ENCODE data around the gene PCK2. TPM values are rescaled to one million over a fixed set of nuclear protein-coding genes. Genes with fewer than 3 reads are reported as not detected.

Gene PCK2
- total and polyA plus RNA-seq, 2 of the 13 experiments (the other 11 are each of a cell fraction or from before 2014, with no cell fraction given) = 129 to 272 TPM

DNA sequence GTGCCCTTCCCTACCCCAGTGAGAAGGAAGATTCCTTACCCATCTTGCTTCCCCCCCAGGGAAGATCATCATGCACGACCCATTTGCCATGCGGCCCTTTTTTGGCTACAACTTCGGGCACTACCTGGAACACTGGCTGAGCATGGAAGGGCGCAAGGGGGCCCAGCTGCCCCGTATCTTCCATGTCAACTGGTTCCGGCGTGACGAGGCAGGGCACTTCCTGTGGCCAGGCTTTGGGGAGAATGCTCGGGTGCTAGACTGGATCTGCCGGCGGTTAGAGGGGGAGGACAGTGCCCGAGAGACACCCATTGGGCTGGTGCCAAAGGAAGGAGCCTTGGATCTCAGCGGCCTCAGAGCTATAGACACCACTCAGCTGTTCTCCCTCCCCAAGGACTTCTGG, 9.3 kb downstream of the PCK2 start:
- no peak overlapping the region for H2AFZ ChIP-seq (ENCODE audit: low read length)
- no peak overlapping the region for H3K27ac ChIP-seq (ENCODE audit: extremely low read length, insufficient read depth, low read length)
- intact Hi-C loops (cut with micrococcal nuclease; ENCODE audit: unreplicated experiment) (no loop called here), in situ Hi-C loops (cut with HindIII; ENCODE audit: extremely low pct_ligation_motif_present, low pct_unique_long_range_greater_than_20kb) (loop anchor here (25.0 kb wide), 1 partner anchor 1516 kb away; the partner anchor contains the start of genes ABHD4 and DAD1)
- no peak for DNase-seq (ENCODE audit: low spot score)
- ChIA-PET CTCF (ENCODE audit: low intra/inter-chr PET ratio, low total read pairs) (no interaction called here), POLR2A (interaction anchor here (0.8 to 11.8 kb wide), 8 partner anchors 8 to 97 kb away, joined by 3 to 594 read pairs (median 14); partner anchors contain the start of genes DCAF11, EMC9, IRF9 and NRL)
- no peak for ATAC-seq
- FAIRE-seq = no peak
- no TSS peak for BruUV-seq (replicated peaks)
- WGBS (ENCODE audit: low lambda C conversion rate) = 97% methylated on average over 13 of the region's 13 CpGs
- no peaks in the 10 kb centered on the region; the same call in 1 of the 2 replicates for H3K9me3 ChIP-seq (ENCODE audit: low read length)
- H3K4me3 ChIP-seq (replicated peaks in 1 of 3; ENCODE audit: insufficient read depth in 1 of 3, low read depth in 2 of 3, low read length in 3 of 3) = no peak overlapping the region
- no peaks in the 10 kb centered on the region for H4K20me1 ChIP-seq (ENCODE audit: insufficient read depth, low read length)
- no peak overlapping the region for H3K4me2 ChIP-seq (ENCODE audit: low read depth, low read length)
- H3K36me3 ChIP-seq (replicated peaks in 1 of 2; ENCODE audit: control insufficient read depth in 1 of 2, insufficient read depth in 2 of 2, low read length in 2 of 2) = peaks cover 34 to 50% of the 10 kb centered on the region in 2 experiments
- H3K27me3 ChIP-seq (ENCODE audit: control insufficient read depth in 1 of 2, insufficient read depth in 2 of 2, low read length in 2 of 2) = no peaks in the 10 kb centered on the region
- H3K9ac ChIP-seq (ENCODE audit: insufficient read depth, low read depth, low read length) = no peak overlapping the region
- H3K4me1 ChIP-seq (ENCODE audit: insufficient read depth, low read length) = peaks cover 53% of the 10 kb centered on the region
- peaks cover 4% of the 10 kb centered on the region for H3K79me2 ChIP-seq (ENCODE audit: insufficient read depth, low read length)
- TF ChIP-seq ZBTB21 (CRISPR knock-in tag; IDR thresholded peaks at IDR 0.05) = no peak
- no peak for TF ChIP-seq ZNF20 (CRISPR knock-in tag; IDR thresholded peaks at IDR 0.05)
- 0 out of 2 replicates have a peak, but pooled peaks have one; percentile 34 for TF ChIP-seq ZNF776 (CRISPR knock-in tag; IDR thresholded peaks at IDR 0.05)
- TF ChIP-seq, protein P1, sequence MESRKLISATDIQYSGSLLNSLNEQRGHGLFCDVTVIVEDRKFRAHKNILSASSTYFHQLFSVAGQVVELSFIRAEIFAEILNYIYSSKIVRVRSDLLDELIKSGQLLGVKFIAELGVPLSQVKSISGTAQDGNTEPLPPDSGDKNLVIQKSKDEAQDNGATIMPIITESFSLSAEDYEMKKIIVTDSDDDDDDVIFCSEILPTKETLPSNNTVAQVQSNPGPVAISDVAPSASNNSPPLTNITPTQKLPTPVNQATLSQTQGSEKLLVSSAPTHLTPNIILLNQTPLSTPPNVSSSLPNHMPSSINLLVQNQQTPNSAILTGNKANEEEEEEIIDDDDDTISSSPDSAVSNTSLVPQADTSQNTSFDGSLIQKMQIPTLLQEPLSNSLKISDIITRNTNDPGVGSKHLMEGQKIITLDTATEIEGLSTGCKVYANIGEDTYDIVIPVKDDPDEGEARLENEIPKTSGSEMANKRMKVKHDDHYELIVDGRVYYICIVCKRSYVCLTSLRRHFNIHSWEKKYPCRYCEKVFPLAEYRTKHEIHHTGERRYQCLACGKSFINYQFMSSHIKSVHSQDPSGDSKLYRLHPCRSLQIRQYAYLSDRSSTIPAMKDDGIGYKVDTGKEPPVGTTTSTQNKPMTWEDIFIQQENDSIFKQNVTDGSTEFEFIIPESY (CRISPR knock-in tag; IDR thresholded peaks at IDR 0.05) = peak; percentile 22; the same call in 1 of the 2 replicates
- peak; percentile 52; the same call in 1 of the 2 replicates for TF ChIP-seq ZNF225 (CRISPR knock-in tag; IDR thresholded peaks at IDR 0.05)
- no peak for TF ChIP-seq ZNF543 (CRISPR knock-in tag; IDR thresholded peaks at IDR 0.05)
- TF ChIP-seq ZFY (CRISPR knock-in tag; IDR thresholded peaks at IDR 0.05) = no peak
- TF ChIP-seq ARHGAP35 (CRISPR knock-in tag; IDR thresholded peaks at IDR 0.05; ENCODE audit: borderline replicate concordance) = no peak
- TF ChIP-seq, protein P2, sequence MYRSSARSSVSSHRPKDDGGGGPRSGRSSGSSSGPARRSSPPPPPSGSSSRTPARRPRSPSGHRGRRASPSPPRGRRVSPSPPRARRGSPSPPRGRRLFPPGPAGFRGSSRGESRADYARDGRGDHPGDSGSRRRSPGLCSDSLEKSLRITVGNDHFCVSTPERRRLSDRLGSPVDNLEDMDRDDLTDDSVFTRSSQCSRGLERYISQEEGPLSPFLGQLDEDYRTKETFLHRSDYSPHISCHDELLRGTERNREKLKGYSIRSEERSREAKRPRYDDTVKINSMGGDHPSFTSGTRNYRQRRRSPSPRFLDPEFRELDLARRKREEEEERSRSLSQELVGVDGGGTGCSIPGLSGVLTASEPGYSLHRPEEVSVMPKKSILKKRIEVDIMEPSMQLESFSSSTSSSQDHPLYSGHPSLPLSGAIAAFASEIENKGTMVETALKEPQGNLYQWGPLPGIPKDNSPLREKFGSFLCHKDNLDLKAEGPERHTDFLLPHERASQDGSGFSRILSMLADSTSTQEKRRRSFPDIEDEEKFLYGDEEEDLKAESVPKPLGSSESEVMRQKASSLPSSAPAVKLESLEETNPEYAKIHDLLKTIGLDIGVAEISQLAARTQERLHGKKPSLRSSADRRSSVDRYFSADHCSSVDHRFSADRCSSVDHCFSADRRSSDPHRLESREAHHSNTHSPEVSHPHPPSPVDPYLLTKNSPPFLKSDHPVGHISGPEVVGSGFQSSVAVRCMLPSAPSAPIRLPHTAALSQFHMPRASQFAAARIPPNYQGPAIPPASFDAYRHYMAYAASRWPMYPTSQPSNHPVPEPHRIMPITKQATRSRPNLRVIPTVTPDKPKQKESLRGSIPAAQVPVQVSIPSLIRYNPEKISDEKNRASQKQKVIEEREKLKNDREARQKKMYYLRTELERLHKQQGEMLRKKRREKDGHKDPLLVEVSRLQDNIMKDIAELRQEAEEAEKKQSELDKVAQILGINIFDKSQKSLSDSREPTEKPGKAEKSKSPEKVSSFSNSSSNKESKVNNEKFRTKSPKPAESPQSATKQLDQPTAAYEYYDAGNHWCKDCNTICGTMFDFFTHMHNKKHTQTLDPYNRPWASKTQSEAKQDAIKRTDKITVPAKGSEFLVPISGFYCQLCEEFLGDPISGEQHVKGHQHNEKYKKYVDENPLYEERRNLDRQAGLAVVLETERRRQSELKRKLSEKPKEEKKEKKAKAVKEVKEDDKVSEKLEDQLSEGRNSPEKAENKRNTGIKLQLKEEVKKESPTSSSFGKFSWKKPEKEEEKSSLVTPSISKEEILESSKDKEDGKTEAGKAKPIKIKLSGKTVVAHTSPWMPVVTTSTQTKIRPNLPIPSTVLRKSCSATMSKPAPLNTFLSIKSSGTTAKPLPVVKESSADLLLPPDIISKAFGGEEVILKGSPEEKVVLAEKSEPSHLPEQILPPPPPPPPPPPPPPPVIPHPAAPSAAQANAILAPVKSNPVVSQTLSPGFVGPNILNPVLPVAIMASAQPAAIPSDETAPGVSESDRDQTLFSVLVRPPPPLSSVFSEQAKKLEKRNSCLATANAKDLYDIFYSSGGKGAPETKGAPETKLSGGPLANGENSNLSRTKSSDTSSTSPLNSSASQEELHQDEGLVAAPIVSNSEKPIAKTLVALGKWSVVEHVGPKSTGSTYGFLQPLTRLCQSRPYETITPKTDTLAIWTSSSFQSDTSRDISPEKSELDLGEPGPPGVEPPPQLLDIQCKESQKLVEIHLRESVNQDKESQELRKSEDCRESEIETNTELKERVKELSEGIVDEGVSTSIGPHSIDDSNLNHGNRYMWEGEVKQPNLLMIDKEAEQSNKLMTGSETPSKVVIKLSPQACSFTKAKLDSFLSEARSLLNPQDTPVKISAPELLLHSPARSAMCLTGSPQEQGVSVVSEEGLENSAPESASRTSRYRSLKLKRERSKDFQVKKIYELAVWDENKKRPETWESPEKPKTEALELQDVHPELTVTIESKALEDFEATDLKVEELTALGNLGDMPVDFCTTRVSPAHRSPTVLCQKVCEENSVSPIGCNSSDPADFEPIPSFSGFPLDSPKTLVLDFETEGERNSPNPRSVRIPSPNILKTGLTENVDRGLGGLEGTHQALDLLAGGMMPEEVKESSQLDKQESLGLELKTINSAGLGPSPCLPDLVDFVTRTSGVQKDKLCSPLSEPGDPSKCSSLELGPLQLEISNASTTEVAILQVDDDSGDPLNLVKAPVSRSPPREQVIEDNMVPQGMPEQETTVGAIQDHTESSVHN (CRISPR knock-in tag; IDR thresholded peaks at IDR 0.05) = no peak
- no peak for TF ChIP-seq SUZ12 (IDR thresholded peaks at IDR 0.05; ENCODE audit: low read depth, low read length)
- TF ChIP-seq ZNF24 (IDR thresholded peaks at IDR 0.05) = no peak
- peak; percentile 66 for TF ChIP-seq POLR2G (IDR thresholded peaks at IDR 0.05; ENCODE audit: low read depth, low read length)
- no peak for TF ChIP-seq ZNF75D (CRISPR knock-in tag; IDR thresholded peaks at IDR 0.05; ENCODE audit: borderline replicate concordance)
- TF ChIP-seq HNF4G (IDR thresholded peaks at IDR 0.05; ENCODE audit: borderline replicate concordance, low read depth, low read length) = no peak
- TF ChIP-seq HNF4G (CRISPR knock-in tag; IDR thresholded peaks at IDR 0.05; ENCODE audit: borderline replicate concordance, low read depth) = no peak
- TF ChIP-seq ZNF891 (CRISPR knock-in tag; IDR thresholded peaks at IDR 0.05) = peak; percentile 57; the same call in 1 of the 2 replicates
